Sigmoid colon (tissue), 7 donors: ENCODE results near the gene TMEM255B. TPM values are rescaled to one million over a fixed set of nuclear protein-coding genes. Genes with fewer than 3 reads are reported as not detected.
A peak's percentile ranks its signal among the peaks of the same experiment; 100 is the strongest.

Experiments
- DNase-seq: peaks from one replicate; pipeline ENCODE4 v3.0.0-alpha.2; 2019
- H3K27ac ChIP-seq, 4 donors: fragments of 200-600 bp; sonication (generic); one replicate each; pipeline ENCODE4 v1.5.1; 2016 to 2019; ENCODE audit warnings: mild to moderate bottlenecking in 1 of 4
- H3K27me3 ChIP-seq, 3 donors: fragments of 200-600 bp; sonication (generic); one replicate each; pipeline ENCODE4 v1.5.1; 2019; ENCODE audit warnings: mild to moderate bottlenecking in 1 of 3
- H3K36me3 ChIP-seq, 4 donors: fragments of 200-600 bp; sonication (generic); one replicate each; pipeline ENCODE4 v1.5.1; 2016 to 2019
- H3K4me1 ChIP-seq, 4 donors: fragments of 200-600 bp; sonication (generic); one replicate each; pipeline ENCODE4 v1.5.1; 2017 to 2019
- H3K4me3 ChIP-seq, 4 donors: fragments of 200-600 bp; sonication (generic); one replicate each; pipeline ENCODE4 v1.5.1; 2017 to 2019; ENCODE audit warnings: mild to moderate bottlenecking in 2 of 4, moderate library complexity in 1 of 4
- H3K9me3 ChIP-seq, 4 donors: fragments of 200-600 bp in 3 of 4; sonication (generic) in 3 of 4; one replicate each; pipeline versions ENCODE4 v1.5.1 to v1.6.1; 2013 to 2019
- EP300 ChIP-seq, 4 donors: sonication (generic); formaldehyde crosslinking; IDR thresholded peaks; one replicate each; pipeline ENCODE4 v1.6.1; 2017; ENCODE audit warnings: antibody characterized with exemption in 4 of 4
- POLR2A ChIP-seq, 2 donors: fragments of 450-650 bp; IDR thresholded peaks; one replicate each; pipeline ENCODE4 v1.6.1; 2016; ENCODE audit warnings: antibody characterized with exemption in 2 of 2, mild to moderate bottlenecking in 2 of 2, moderate library complexity in 2 of 2
- POLR2AphosphoS5 ChIP-seq, 4 donors: sonication (generic); formaldehyde crosslinking; IDR thresholded peaks; one replicate each; pipeline ENCODE4 v1.6.1; 2017; ENCODE audit warnings: antibody characterized with exemption in 4 of 4
- WGBS, 2 donors: extraction: QIAGEN DNeasy Blood & Tissue Kit; methylation state at CpG; one replicate each; pipeline ENCODE4 v1.1.7; 2013; 5-methylcytosine and 5-hydroxymethylcytosine counted together
- intact Hi-C: fragments of 100-400 bp; cut with DNase I; formaldehyde crosslinking; loops from one replicate; pipeline ENCODE4 v1.15.1; 2023
- polyA plus RNA-seq, 3 donors: library from polyadenylated mRNA; stranded (reverse); fragments of 200-250 nt; gene quantifications; one replicate each; pipeline ENCODE4 v1.2.3, GENCODE V29; 2013
- total RNA-seq, 4 donors: library from RNA; depleted of rRNA; stranded (reverse); fragments of >200 nt; gene quantifications; one replicate each; pipeline ENCODE4 v1.1.0, GENCODE V29; 2016
- TF ChIP-seq, protein P1 (sequence below), 4 experiments: fragments of 450-650 bp in 3 of 4; fragments of 200-600 bp in 1 of 4; IDR thresholded peaks; one replicate each; pipeline ENCODE4 v1.5.1; 2016 to 2019; ENCODE audit warnings: antibody characterized with exemption in 4 of 4, mild to moderate bottlenecking in 3 of 4, moderate library complexity in 2 of 4
- donor health status: healthy with polysubstance abuse.
- donor health status: Bipolar disorder and iron deficiency.
- donor health status: healthy.

TMEM255B gene
- total and polyA plus RNA-seq, 7 donors: 0.60 to 11.1 (median 4.3) TPM

- Histone ChIP-seq H3K4me3 (no peak overlapping the region), H3K4me1 (peaks cover 0 to 31% (median 21%) of the 10 kb centered on the region in 4 donors), H3K9me3 (no peaks in the 10 kb centered on the region), H3K27ac (peak overlapping the region in 1 of 4 donors; percentile 6), H3K36me3 (peaks cover 0 to 21% (median 8%) of the 10 kb centered on the region in 4 donors), H3K27me3 (no peaks in the 10 kb centered on the region)
- intact Hi-C loops: no loop called here
- TF ChIP-seq, protein P1, sequence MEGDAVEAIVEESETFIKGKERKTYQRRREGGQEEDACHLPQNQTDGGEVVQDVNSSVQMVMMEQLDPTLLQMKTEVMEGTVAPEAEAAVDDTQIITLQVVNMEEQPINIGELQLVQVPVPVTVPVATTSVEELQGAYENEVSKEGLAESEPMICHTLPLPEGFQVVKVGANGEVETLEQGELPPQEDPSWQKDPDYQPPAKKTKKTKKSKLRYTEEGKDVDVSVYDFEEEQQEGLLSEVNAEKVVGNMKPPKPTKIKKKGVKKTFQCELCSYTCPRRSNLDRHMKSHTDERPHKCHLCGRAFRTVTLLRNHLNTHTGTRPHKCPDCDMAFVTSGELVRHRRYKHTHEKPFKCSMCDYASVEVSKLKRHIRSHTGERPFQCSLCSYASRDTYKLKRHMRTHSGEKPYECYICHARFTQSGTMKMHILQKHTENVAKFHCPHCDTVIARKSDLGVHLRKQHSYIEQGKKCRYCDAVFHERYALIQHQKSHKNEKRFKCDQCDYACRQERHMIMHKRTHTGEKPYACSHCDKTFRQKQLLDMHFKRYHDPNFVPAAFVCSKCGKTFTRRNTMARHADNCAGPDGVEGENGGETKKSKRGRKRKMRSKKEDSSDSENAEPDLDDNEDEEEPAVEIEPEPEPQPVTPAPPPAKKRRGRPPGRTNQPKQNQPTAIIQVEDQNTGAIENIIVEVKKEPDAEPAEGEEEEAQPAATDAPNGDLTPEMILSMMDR (IDR thresholded peaks at IDR 0.05): no peak
- TF ChIP-seq POLR2A (IDR thresholded peaks at IDR 0.05) (no peak), POLR2AphosphoS5 (IDR thresholded peaks at IDR 0.05) (no peak), EP300 (IDR thresholded peaks at IDR 0.05) (no peak)
- 74 to 85% methylated on average over 26 of the region's 26 CpGs for WGBS, 2 donors
- no peak for DNase-seq
Measured at GRCh38 chr13:113843864-113844556, 85.0 kb downstream of the TMEM255B start.

GRCh38 chr13:113845055-113845454 is 86.0 kb downstream of the TMEM255B start:
- Histone ChIP-seq H3K36me3 (peaks cover 0 to 21% (median 8%) of the 10 kb centered on the region in 4 donors), H3K4me1 (peaks cover 0 to 22% (median 11%) of the 10 kb centered on the region in 4 donors), H3K27ac (no peak overlapping the region), H3K27me3 (no peaks in the 10 kb centered on the region), H3K4me3 (no peak overlapping the region), H3K9me3 (no peaks in the 10 kb centered on the region)
- no peak for TF ChIP-seq POLR2AphosphoS5 (IDR thresholded peaks at IDR 0.05)
- TF ChIP-seq, protein P1 (IDR thresholded peaks at IDR 0.05): no peak
- no peak for TF ChIP-seq POLR2A (IDR thresholded peaks at IDR 0.05)
- TF ChIP-seq EP300 (IDR thresholded peaks at IDR 0.05): no peak
- WGBS, 2 donors: 83 to 92% methylated on average over 13 of the region's 13 CpGs
- no peak for DNase-seq
- intact Hi-C loops: no loop called here

DNA sequence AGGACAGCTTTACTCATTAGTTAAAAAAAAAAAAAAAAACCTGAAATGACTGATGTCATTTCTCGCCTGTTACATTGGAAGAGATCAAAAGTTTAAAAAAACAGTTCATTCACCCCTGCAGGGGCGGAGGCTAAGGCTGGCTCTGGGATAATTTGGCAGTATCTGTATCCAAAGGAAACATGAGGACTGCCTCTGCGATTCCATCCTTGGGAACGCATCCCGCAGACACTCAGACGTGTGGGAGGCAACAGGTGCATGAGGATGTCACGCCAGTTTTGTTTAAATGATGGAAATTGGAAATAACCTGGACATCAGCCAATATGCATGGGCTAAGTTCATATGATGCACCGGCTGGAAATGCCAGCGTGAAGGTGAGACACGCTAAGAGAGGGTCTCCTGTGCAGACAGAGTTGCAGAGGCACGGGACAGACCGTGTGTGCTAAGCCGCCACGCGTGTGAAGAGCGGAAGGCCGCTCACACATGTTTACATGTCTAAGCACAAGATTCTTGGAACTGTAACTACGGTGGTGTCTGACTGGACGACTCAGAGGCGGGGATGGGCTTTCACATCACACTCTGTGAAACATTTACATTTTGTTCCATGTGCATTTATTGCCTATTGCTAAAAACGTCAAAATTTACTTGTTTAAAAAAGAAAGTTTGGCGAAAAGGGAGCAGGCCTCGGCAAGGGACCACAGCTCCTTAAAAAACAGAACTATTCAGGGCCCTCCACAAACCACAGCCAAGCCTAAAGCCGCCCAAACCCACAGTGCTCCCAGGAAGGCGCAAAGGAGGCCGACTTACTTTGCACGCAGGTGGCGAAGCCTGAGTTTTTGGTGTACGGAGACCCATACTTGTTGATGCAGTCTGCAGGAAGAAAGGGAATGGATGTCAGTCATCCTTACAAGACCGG is 87.0 kb downstream of the TMEM255B start:
- Histone ChIP-seq H3K27me3 (no peaks in the 10 kb centered on the region), H3K9me3 (no peaks in the 10 kb centered on the region), H3K27ac (peak overlapping the region in 1 of 4 donors; percentile 9), H3K4me3 (no peak overlapping the region), H3K4me1 (peaks cover 0 to 14% (median 2%) of the 10 kb centered on the region in 4 donors), H3K36me3 (peaks cover 0 to 21% (median 8%) of the 10 kb centered on the region in 4 donors)
- no peak for DNase-seq
- TF ChIP-seq POLR2A (IDR thresholded peaks at IDR 0.05) (no peak), POLR2AphosphoS5 (IDR thresholded peaks at IDR 0.05) (no peak), EP300 (IDR thresholded peaks at IDR 0.05) (no peak)
- TF ChIP-seq, protein P1 (IDR thresholded peaks at IDR 0.05): no peak
- intact Hi-C loops: no loop called here
- WGBS, 2 donors: 81 to 86% methylated on average over 30 of the region's 30 CpGs

DNA sequence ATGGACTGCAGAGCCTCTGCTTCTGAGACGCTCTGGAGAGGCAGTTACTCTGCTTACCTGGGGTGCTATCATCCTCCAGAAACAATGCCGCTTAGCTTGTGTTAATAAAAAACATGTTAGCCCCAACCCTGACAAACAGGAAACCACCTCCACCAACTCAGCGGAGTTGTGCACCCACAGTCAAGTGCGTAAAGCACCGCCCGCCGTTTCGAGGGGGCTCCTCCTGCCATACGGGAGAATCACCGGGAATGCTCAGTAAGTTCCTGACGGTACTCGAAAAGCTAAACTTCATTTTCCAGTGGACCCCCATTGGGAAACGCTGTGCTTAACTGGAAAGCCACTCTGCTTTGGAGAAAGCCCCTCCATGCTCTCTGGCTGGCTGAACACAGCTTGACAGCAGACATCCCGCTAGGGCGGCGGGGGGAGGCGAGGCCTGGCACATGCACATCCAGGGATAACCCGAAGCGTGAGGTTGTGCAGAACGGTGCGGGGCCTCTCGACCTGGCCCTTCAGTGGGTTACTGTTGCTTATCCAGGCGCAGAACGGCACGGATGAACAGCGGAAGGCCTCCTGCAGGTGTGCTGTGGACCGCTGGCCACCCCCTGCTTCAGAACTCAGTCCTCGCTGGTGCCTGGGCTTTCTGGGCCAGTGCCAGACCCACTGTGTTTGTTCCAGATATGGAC is 87.8 kb downstream of the TMEM255B start:
- intact Hi-C loops: no loop called here
- H3K9me3 ChIP-seq: no peaks in the 10 kb centered on the region
- no peak for DNase-seq
- H3K27me3 ChIP-seq: no peaks in the 10 kb centered on the region
- TF ChIP-seq, protein P1 (IDR thresholded peaks at IDR 0.05): no peak
- TF ChIP-seq EP300 (IDR thresholded peaks at IDR 0.05) (no peak), POLR2AphosphoS5 (IDR thresholded peaks at IDR 0.05) (no peak), POLR2A (IDR thresholded peaks at IDR 0.05) (no peak)
- no peak overlapping the region for H3K4me3 ChIP-seq
- WGBS, 2 donors: 80 to 90% methylated on average over 28 of the region's 28 CpGs
- peaks cover 0 to 14% (median 0%) of the 10 kb centered on the region in 4 donors for H3K4me1 ChIP-seq
- H3K27ac ChIP-seq: no peak overlapping the region
- peaks cover 0 to 21% (median 8%) of the 10 kb centered on the region in 4 donors for H3K36me3 ChIP-seq
